ENCODE measurements around the gene NET1. TPM values are rescaled to one million over a fixed set of nuclear protein-coding genes. Genes with fewer than 3 reads are reported as not detected.

NET1 gene
- total and polyA plus RNA-seq, 11 donors, result 5.6 to 29.5 (median 14.7) TPM

DNA sequence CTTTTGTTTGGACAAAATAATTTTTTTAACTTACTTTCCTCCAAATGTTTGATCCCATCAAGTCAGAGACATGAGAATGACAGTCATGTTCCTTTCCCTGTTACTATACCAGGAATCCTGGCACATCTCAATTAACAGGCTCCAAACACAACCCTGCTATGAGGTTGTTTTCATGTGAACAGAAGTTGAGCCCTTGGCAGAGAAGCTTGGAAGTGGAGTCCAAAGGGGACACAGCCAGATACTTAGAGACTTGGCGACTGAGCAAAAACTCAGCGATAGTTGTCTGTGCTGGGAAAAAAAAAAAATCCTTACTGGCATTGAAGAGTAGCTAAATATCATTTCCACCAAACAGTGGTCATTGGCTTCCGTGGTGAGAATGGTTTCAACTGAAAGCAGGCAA lies 20.6 kb upstream of the NET1 start:
- TF ChIP-seq POLR2A (IDR thresholded peaks at IDR 0.05), result no peak
- TF ChIP-seq, protein P1, sequence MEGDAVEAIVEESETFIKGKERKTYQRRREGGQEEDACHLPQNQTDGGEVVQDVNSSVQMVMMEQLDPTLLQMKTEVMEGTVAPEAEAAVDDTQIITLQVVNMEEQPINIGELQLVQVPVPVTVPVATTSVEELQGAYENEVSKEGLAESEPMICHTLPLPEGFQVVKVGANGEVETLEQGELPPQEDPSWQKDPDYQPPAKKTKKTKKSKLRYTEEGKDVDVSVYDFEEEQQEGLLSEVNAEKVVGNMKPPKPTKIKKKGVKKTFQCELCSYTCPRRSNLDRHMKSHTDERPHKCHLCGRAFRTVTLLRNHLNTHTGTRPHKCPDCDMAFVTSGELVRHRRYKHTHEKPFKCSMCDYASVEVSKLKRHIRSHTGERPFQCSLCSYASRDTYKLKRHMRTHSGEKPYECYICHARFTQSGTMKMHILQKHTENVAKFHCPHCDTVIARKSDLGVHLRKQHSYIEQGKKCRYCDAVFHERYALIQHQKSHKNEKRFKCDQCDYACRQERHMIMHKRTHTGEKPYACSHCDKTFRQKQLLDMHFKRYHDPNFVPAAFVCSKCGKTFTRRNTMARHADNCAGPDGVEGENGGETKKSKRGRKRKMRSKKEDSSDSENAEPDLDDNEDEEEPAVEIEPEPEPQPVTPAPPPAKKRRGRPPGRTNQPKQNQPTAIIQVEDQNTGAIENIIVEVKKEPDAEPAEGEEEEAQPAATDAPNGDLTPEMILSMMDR (IDR thresholded peaks at IDR 0.05), result no peak
- no peak overlapping the region for H3K27ac ChIP-seq
- H3K4me1 ChIP-seq, result no peaks in the 10 kb centered on the region
- peaks cover 0 to 40% (median 18%) of the 10 kb centered on the region in 12 donors for H3K9me3 ChIP-seq
- H3K4me3 ChIP-seq, result no peak overlapping the region
- ATAC-seq (no peak), DNase-seq (no peak)
- intact Hi-C loops (cut with DNase I), result no loop called here
- no peaks in the 10 kb centered on the region for H3K36me3 ChIP-seq
- no peaks in the 10 kb centered on the region for H3K27me3 ChIP-seq
- 90 to 94% (median 93%) methylated on average over 3 of the region's 3 CpGs for WGBS, 4 donors

GRCh38 chr10:5393529-5393928 lies 18.8 kb upstream of the NET1 start:
- intact Hi-C loops (cut with DNase I), result no loop called here
- TF ChIP-seq, protein P1 (IDR thresholded peaks at IDR 0.05), result no peak
- TF ChIP-seq POLR2A (IDR thresholded peaks at IDR 0.05), result no peak
- WGBS, 4 donors, result 93 to 96% (median 95%) methylated on average over 11 to 14 of the region's 14 CpGs

DNA sequence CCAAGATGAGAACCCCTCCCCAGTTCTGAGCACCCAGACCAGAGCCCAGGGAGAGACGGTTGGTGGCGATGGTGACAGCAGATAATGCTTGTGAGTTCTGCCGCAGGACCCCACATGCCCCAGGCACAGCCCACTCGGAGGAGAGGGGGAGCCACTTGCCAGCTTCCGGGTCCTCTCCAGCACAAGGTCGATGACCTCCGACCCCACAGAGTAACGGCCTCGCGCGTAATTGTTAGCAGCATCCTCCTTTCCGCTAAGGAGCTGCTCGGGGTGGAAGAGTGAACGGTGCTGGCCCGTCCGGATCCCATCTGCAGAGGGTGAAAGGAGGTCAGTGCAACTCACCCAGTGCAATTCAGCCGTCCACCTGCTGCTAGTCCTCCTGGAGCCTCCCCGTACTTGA lies 17.2 kb upstream of the NET1 start:
- Histone ChIP-seq H3K4me3 (no peak overlapping the region), H3K9me3 (peaks cover 0 to 22% (median 15%) of the 10 kb centered on the region in 12 donors), H3K27me3 (no peaks in the 10 kb centered on the region), H3K36me3 (no peaks in the 10 kb centered on the region), H3K27ac (no peak overlapping the region), H3K4me1 (no peaks in the 10 kb centered on the region)
- intact Hi-C loops (cut with DNase I), result no loop called here
- DNase-seq (no peak), ATAC-seq (no peak)
- TF ChIP-seq, protein P1 (IDR thresholded peaks at IDR 0.05), result no peak
- no peak for TF ChIP-seq POLR2A (IDR thresholded peaks at IDR 0.05)
- WGBS, 4 donors, result 89 to 92% (median 91%) methylated on average over 18 of the region's 18 CpGs

More at GRCh38 chr10:5393529-5393928, 18.8 kb upstream of the NET1 start:
- Histone ChIP-seq H3K9me3 (peaks cover 0 to 38% (median 18%) of the 10 kb centered on the region in 12 donors), H3K27me3 (no peaks in the 10 kb centered on the region), H3K4me3 (no peak overlapping the region), H3K36me3 (no peaks in the 10 kb centered on the region), H3K27ac (no peak overlapping the region), H3K4me1 (no peaks in the 10 kb centered on the region)
- ATAC-seq (no peak), DNase-seq (no peak)

GRCh38 chr10:5396556-5397300 lies 15.6 kb upstream of the NET1 start:
- no peak overlapping the region for H3K4me3 ChIP-seq

More at GRCh38 chr10:5396556-5397300, 15.6 kb upstream of the NET1 start:
- no peaks in the 10 kb centered on the region for H3K4me1 ChIP-seq
- DNase-seq (no peak), ATAC-seq (no peak)
- TF ChIP-seq POLR2A (IDR thresholded peaks at IDR 0.05), result no peak
- TF ChIP-seq, protein P1 (IDR thresholded peaks at IDR 0.05), result no peak
- intact Hi-C loops (cut with DNase I), result no loop called here
- H3K36me3 ChIP-seq, result no peaks in the 10 kb centered on the region
- no peaks in the 10 kb centered on the region for H3K27me3 ChIP-seq
- peaks cover 0 to 7% (median under 1%) of the 10 kb centered on the region in 12 donors for H3K9me3 ChIP-seq
- H3K27ac ChIP-seq, result no peak overlapping the region
- WGBS, 4 donors, result 87 to 96% (median 94%) methylated on average over 12 of the region's 12 CpGs

Measured in heart left ventricle (tissue), 16 donors.